K562 (cell line): ENCODE data around the gene PUM2. TPM values are rescaled to one million over a fixed set of nuclear protein-coding genes. Genes with fewer than 3 reads are reported as not detected.

ENCODE experiments used
- HLTF ChIP-seq: fragments of 450-650 bp; IDR thresholded peaks from 2 replicates; pipeline ENCODE4 v1.6.1; 2016
- JUND ChIP-seq, 2 experiments: IDR thresholded peaks; 2 replicates in 1 of 2; 3 replicates in 1 of 2; pipeline ENCODE4 v1.6.1; 2011; ENCODE audit warnings: borderline replicate concordance in 2 of 2, low read depth in 2 of 2, low read length in 2 of 2, improper control_type of control experiment in 1 of 2, missing biosample characterization in 1 of 2, missing genetic modification characterization in 1 of 2, missing genetic modification reagents in 1 of 2
- RBM17 ChIP-seq: fragments of 200-400 bp; formaldehyde crosslinking; IDR thresholded peaks from 2 replicates; pipeline ENCODE4 v1.6.1; 2017; ENCODE audit warnings: low read depth, mild to moderate bottlenecking, low read length, borderline replicate concordance
- SMAD2 ChIP-seq: fragments of 150-350 bp; IDR thresholded peaks from 2 replicates; pipeline ENCODE4 v1.6.1; 2014; ENCODE audit warnings: low read depth, mild to moderate bottlenecking, low read length
- SNIP1 ChIP-seq: fragments of 450-650 bp; IDR thresholded peaks from 2 replicates; pipeline ENCODE4 v1.7.1; 2017; ENCODE audit warnings: low read depth, mild to moderate bottlenecking
- U2AF1 ChIP-seq: fragments of 200-400 bp; formaldehyde crosslinking; optimal IDR thresholded peaks from 2 replicates; pipeline ENCODE3; 2017; ENCODE audit warnings: mild to moderate bottlenecking, low read depth, low read length, moderate library complexity
- ZFP36 ChIP-seq: fragments of 150-350 bp; IDR thresholded peaks from 2 replicates; pipeline ENCODE4 v1.6.1; 2018; ENCODE audit warnings: low read length, low read depth; ENCODE audit not compliant: partially characterized antibody
- ZNF407 ChIP-seq: fragments of 450-650 bp; IDR thresholded peaks from 2 replicates; pipeline ENCODE4 v1.6.1; 2016; ENCODE audit warnings: low read depth
- polyA plus RNA-seq, 8 experiments: library from polyadenylated mRNA; depleted of rRNA in 4 of 8; stranded (reverse) in 5 of 8; unstranded in 3 of 8; fragments of >200 nt; fragmentation: Nextera tagmentation in 2 of 8; fragmentation: Illumina TruSeq in 1 of 8; extraction: Ambion mirVana in 2 of 8; extraction: Trizol in 1 of 8; gene quantifications; 2 replicates each; pipeline versions ENCODE4 v1.2.1 to v1.2.3, GENCODE V29; 2011 to 2014; ENCODE audit warnings: inconsistent platforms in 1 of 8, missing spikeins in 1 of 8
- total RNA-seq, 7 experiments: library from RNA; depleted of rRNA in 6 of 7; stranded (reverse); fragments of >200 nt in 6 of 7; fragmentation: Illumina TruSeq in 2 of 7; extraction: Trizol in 2 of 7; gene quantifications; 2 replicates each; pipeline versions ENCODE4 v1.2.1 to v1.2.3, GENCODE V29; 2011 to 2021; ENCODE audit warnings: low replicate concordance in 1 of 7
- TF ChIP-seq, protein P1 (sequence below), 2 experiments: fragments of 450-650 bp in 1 of 2; sonication (generic) in 1 of 2; formaldehyde crosslinking in 1 of 2; IDR thresholded peaks in 1 of 2; conservative IDR thresholded peaks in 1 of 2; 2 replicates each; pipeline versions ENCODE4 v1.6.1 to v1.8.1; 2016 to 2023; ENCODE audit warnings: mild to moderate bottlenecking in 2 of 2, moderate library complexity in 2 of 2, inconsistent platforms in 1 of 2, missing genetic modification reagents in 1 of 2
- TF ChIP-seq, protein P2 (sequence below): fragments of 450-650 bp; IDR thresholded peaks from 2 replicates; pipeline ENCODE4 v1.6.1; 2014; ENCODE audit warnings: low read depth, mild to moderate bottlenecking, moderate library complexity, borderline replicate concordance

PUM2 gene
- total and polyA plus RNA-seq, 9 of the 15 experiments (the other 6 are each of a cell fraction or from before 2014, with no cell fraction given) = 13.4 to 61.9 (median 28.3) TPM

- TF ChIP-seq ZNF407 (no peak), HLTF (no peak), RBM17 (no peak), SMAD2 (no peak), SNIP1 (no peak), ZFP36 (no peak), U2AF1 (no peak), JUND (IDR thresholded peaks at IDR 0.05; ENCODE audit: borderline replicate concordance, low read depth, low read length) (peak; percentile 34; the same call in 1 of the 2 replicates), JUND (tag; IDR thresholded peaks at IDR 0.05; ENCODE audit: borderline replicate concordance, low read depth, low read length) (no peak)
- TF ChIP-seq, protein P1, sequence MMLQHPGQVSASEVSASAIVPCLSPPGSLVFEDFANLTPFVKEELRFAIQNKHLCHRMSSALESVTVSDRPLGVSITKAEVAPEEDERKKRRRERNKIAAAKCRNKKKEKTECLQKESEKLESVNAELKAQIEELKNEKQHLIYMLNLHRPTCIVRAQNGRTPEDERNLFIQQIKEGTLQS (IDR thresholded peaks at IDR 0.05) = peak; percentile 30; the same call in 1 of the 2 replicates
- TF ChIP-seq, protein P1 (CRISPR knock-in tag; conservative IDR thresholded peaks at IDR 0.05) = no peak
- TF ChIP-seq, protein P2, sequence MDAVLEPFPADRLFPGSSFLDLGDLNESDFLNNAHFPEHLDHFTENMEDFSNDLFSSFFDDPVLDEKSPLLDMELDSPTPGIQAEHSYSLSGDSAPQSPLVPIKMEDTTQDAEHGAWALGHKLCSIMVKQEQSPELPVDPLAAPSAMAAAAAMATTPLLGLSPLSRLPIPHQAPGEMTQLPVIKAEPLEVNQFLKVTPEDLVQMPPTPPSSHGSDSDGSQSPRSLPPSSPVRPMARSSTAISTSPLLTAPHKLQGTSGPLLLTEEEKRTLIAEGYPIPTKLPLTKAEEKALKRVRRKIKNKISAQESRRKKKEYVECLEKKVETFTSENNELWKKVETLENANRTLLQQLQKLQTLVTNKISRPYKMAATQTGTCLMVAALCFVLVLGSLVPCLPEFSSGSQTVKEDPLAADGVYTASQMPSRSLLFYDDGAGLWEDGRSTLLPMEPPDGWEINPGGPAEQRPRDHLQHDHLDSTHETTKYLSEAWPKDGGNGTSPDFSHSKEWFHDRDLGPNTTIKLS = no peak
Observed at GRCh38 chr2:20343128-20343527, 7.5 kb downstream of the PUM2 start (continued).
